Stomach smooth muscle (tissue), 2 donors: ENCODE data around the gene RBM5.

Experiments
- H3K27ac ChIP-seq: one replicate; pipeline ENCODE4 v1.7.0; 2013; ENCODE audit warnings: mild to moderate bottlenecking, low read length, inconsistent platforms
- H3K27me3 ChIP-seq, 2 donors: one replicate each; pipeline ENCODE4 v1.7.0; 2013; ENCODE audit warnings: low read length in 2 of 2; ENCODE audit not compliant: insufficient read depth in 2 of 2, control insufficient read depth in 1 of 2
- H3K36me3 ChIP-seq, 2 donors: one replicate each; pipeline ENCODE4 v1.7.0; 2013; ENCODE audit warnings: low read length in 2 of 2; ENCODE audit not compliant: control insufficient read depth in 2 of 2, insufficient read depth in 2 of 2
- H3K4me1 ChIP-seq: one replicate; pipeline ENCODE4 v1.7.0; 2013; ENCODE audit warnings: low read length; ENCODE audit not compliant: control insufficient read depth, insufficient read depth
- H3K4me3 ChIP-seq, 2 donors: one replicate each; pipeline ENCODE4 v1.7.0; 2013; ENCODE audit warnings: low read length in 2 of 2
- H3K9ac ChIP-seq, 2 donors: one replicate each; pipeline ENCODE4 v1.7.0; 2013; ENCODE audit warnings: low read length in 2 of 2, mild to moderate bottlenecking in 1 of 2
- H3K9me3 ChIP-seq, 2 donors: one replicate each; pipeline ENCODE4 v1.7.0; 2013; ENCODE audit warnings: low read length in 2 of 2; ENCODE audit not compliant: control insufficient read depth in 2 of 2
- donor health status: healthy.
- donor health status: Pancreatic carcinoma.

RBM5 gene

GRCh38 chr3:50139718-50140423 is 51.2 kb downstream of the RBM5 start:
- H3K4me3 ChIP-seq, result no peak overlapping the region
- H3K9me3 ChIP-seq, result no peaks in the 10 kb centered on the region
- no peaks in the 10 kb centered on the region for H3K36me3 ChIP-seq
- peaks cover 2% of the 10 kb centered on the region for H3K4me1 ChIP-seq
- no peak overlapping the region for H3K9ac ChIP-seq
- H3K27me3 ChIP-seq, result no peaks in the 10 kb centered on the region
- H3K27ac ChIP-seq, result no peak overlapping the region

- Histone ChIP-seq H3K9me3 (no peaks in the 10 kb centered on the region), H3K4me1 (peaks cover 2% of the 10 kb centered on the region), H3K27me3 (no peaks in the 10 kb centered on the region), H3K36me3 (no peaks in the 10 kb centered on the region), H3K27ac (no peak overlapping the region), H3K4me3 (no peak overlapping the region), H3K9ac (no peak overlapping the region)
These were observed 52.3 kb downstream of the RBM5 start for GRCh38 chr3:50140990-50141389.

- H3K4me3 ChIP-seq, result no peak overlapping the region
- no peak overlapping the region for H3K9ac ChIP-seq
- H3K4me1 ChIP-seq, result no peaks in the 10 kb centered on the region
- no peaks in the 10 kb centered on the region for H3K36me3 ChIP-seq
- H3K27ac ChIP-seq, result no peak overlapping the region
- no peaks in the 10 kb centered on the region for H3K27me3 ChIP-seq
- H3K9me3 ChIP-seq, result no peaks in the 10 kb centered on the region
These were observed 57.7 kb downstream of the RBM5 start for GRCh38 chr3:50146316-50146901.

- Histone ChIP-seq H3K36me3 (no peaks in the 10 kb centered on the region), H3K4me3 (no peak overlapping the region), H3K27ac (no peak overlapping the region), H3K9ac (no peak overlapping the region), H3K9me3 (no peaks in the 10 kb centered on the region), H3K4me1 (no peaks in the 10 kb centered on the region), H3K27me3 (no peaks in the 10 kb centered on the region)
These were observed 58.3 kb downstream of the RBM5 start for GRCh38 chr3:50147016-50147415.

GRCh38 chr3:50147447-50147846 is 58.7 kb downstream of the RBM5 start:
- no peaks in the 10 kb centered on the region for H3K9me3 ChIP-seq
- no peak overlapping the region for H3K4me3 ChIP-seq

GRCh38 chr3:50147861-50148260 is 59.1 kb downstream of the RBM5 start:
- no peaks in the 10 kb centered on the region for H3K4me1 ChIP-seq
- H3K27ac ChIP-seq, result no peak overlapping the region
- no peak overlapping the region for H3K9ac ChIP-seq
- H3K4me3 ChIP-seq, result no peak overlapping the region
- H3K36me3 ChIP-seq, result no peaks in the 10 kb centered on the region
- no peaks in the 10 kb centered on the region for H3K27me3 ChIP-seq
- no peaks in the 10 kb centered on the region for H3K9me3 ChIP-seq

More at GRCh38 chr3:50147447-50147846, 58.7 kb downstream of the RBM5 start:
- Histone ChIP-seq H3K9ac (no peak overlapping the region), H3K4me1 (no peaks in the 10 kb centered on the region), H3K36me3 (no peaks in the 10 kb centered on the region), H3K27me3 (no peaks in the 10 kb centered on the region), H3K27ac (no peak overlapping the region)

GRCh38 chr3:50150404-50150750 is 61.7 kb downstream of the RBM5 start:
- Histone ChIP-seq H3K27me3 (no peaks in the 10 kb centered on the region), H3K4me1 (peaks cover 6% of the 10 kb centered on the region), H3K4me3 (no peak overlapping the region), H3K36me3 (no peaks in the 10 kb centered on the region), H3K27ac (no peak overlapping the region), H3K9ac (no peak overlapping the region), H3K9me3 (no peaks in the 10 kb centered on the region)

- Histone ChIP-seq H3K36me3 (no peaks in the 10 kb centered on the region), H3K9ac (no peak overlapping the region), H3K4me3 (no peak overlapping the region), H3K9me3 (no peaks in the 10 kb centered on the region), H3K27me3 (peaks cover 0 to 5% of the 10 kb centered on the region in 2 donors), H3K4me1 (peaks cover 13% of the 10 kb centered on the region), H3K27ac (no peak overlapping the region)
These were observed 62.4 kb downstream of the RBM5 start for GRCh38 chr3:50150863-50151686.

GRCh38 chr3:50151728-50152127 is 63.0 kb downstream of the RBM5 start:
- H3K27ac ChIP-seq, result no peak overlapping the region
- H3K27me3 ChIP-seq, result peaks cover 0 to 5% of the 10 kb centered on the region in 2 donors
- peaks cover 19% of the 10 kb centered on the region for H3K4me1 ChIP-seq
- H3K9ac ChIP-seq, result no peak overlapping the region
- no peak overlapping the region for H3K4me3 ChIP-seq
- no peaks in the 10 kb centered on the region for H3K36me3 ChIP-seq
- H3K9me3 ChIP-seq, result no peaks in the 10 kb centered on the region

GRCh38 chr3:50153782-50154475 is 65.2 kb downstream of the RBM5 start:
- Histone ChIP-seq H3K27me3 (peaks cover 0 to 5% of the 10 kb centered on the region in 2 donors), H3K27ac (no peak overlapping the region), H3K4me1 (peaks cover 35% of the 10 kb centered on the region), H3K9me3 (no peaks in the 10 kb centered on the region), H3K36me3 (no peaks in the 10 kb centered on the region), H3K4me3 (peak overlapping the region; percentile 46 to 66), H3K9ac (no peak overlapping the region)
